Breast epithelium (tissue), 4 donors: ENCODE data around the gene ENDOV. TPM values are rescaled to one million over a fixed set of nuclear protein-coding genes. Genes with fewer than 3 reads are reported as not detected.

Experiments
- DNase-seq, 2 donors: peaks; one replicate each; pipeline ENCODE4 v3.0.0-alpha.2; 2019; ENCODE audit warnings: low spot score in 2 of 2
- H3K27ac ChIP-seq, 2 donors: fragments of 200-600 bp; sonication (generic) in 1 of 2; one replicate each; pipeline ENCODE4 v1.5.1; 2016 to 2019; ENCODE audit warnings: mild to moderate bottlenecking in 1 of 2
- H3K27me3 ChIP-seq, 2 donors: fragments of 200-600 bp; sonication (generic) in 1 of 2; one replicate each; pipeline versions ENCODE4 v1.5.1 to v1.6.0; 2017 to 2019; ENCODE audit warnings: control low read depth in 1 of 2, mild to moderate bottlenecking in 1 of 2
- H3K36me3 ChIP-seq: fragments of 200-600 bp; one replicate; pipeline ENCODE4 v1.5.1; 2019
- H3K4me1 ChIP-seq, 2 donors: fragments of 200-600 bp; sonication (generic); one replicate each; pipeline ENCODE4 v1.5.1; 2016 to 2019; ENCODE audit warnings: control low read depth in 1 of 2
- H3K4me3 ChIP-seq, 3 donors: fragments of 200-600 bp; sonication (generic); 1 replicate in 2 of 3; 2 replicates in 1 of 3; pipeline ENCODE4 v1.5.1; 2016 to 2019; ENCODE audit warnings: mild to moderate bottlenecking in 3 of 3, moderate library complexity in 2 of 3
- H3K9me3 ChIP-seq, 2 donors: fragments of 200-600 bp; sonication (generic) in 1 of 2; one replicate each; pipeline ENCODE4 v1.5.1; 2016 to 2019; ENCODE audit warnings: control low read depth in 1 of 2
- CTCF ChIP-seq, 3 donors: fragments of 450-650 bp; IDR thresholded peaks; one replicate each; pipeline ENCODE4 v1.5.1; 2016 to 2017; ENCODE audit warnings: antibody characterized with exemption in 3 of 3, mild to moderate bottlenecking in 3 of 3, moderate library complexity in 3 of 3
- POLR2A ChIP-seq: fragments of 450-650 bp; IDR thresholded peaks from one replicate; pipeline ENCODE4 v1.6.1; 2016; ENCODE audit warnings: antibody characterized with exemption, mild to moderate bottlenecking, moderate library complexity
- POLR2AphosphoS5 ChIP-seq, 3 donors: sonication (generic); formaldehyde crosslinking; IDR thresholded peaks; one replicate each; pipeline ENCODE4 v1.6.1; 2017; ENCODE audit warnings: antibody characterized with exemption in 3 of 3
- intact Hi-C: fragments of 100-400 bp; cut with DNase I; formaldehyde crosslinking; loops from one replicate; pipeline ENCODE4 v1.15.1; 2023; ENCODE audit warnings: low total_unique reads
- total RNA-seq, 3 donors: library from RNA; depleted of rRNA; stranded (reverse); fragments of >200 nt; gene quantifications; one replicate each; pipeline ENCODE4 v1.1.0, GENCODE V29; 2016

Gene ENDOV
- total RNA-seq, 3 donors from 2014 or later, result 13.8 to 17.0 (median 16.7) TPM

GRCh38 chr17:80387071-80387470 is 27.9 kb upstream of the ENDOV start:
- no peak for DNase-seq
- TF ChIP-seq CTCF (IDR thresholded peaks at IDR 0.05), result no peak
- TF ChIP-seq POLR2A, result no peak
- TF ChIP-seq POLR2AphosphoS5 (IDR thresholded peaks at IDR 0.05), result no peak
- Histone ChIP-seq H3K36me3 (peaks cover 13% of the 10 kb centered on the region), H3K9me3 (no peaks in the 10 kb centered on the region), H3K4me3 (no peak overlapping the region), H3K4me1 (no peaks in the 10 kb centered on the region), H3K27me3 (no peaks in the 10 kb centered on the region), H3K27ac (no peak overlapping the region)
- intact Hi-C loops, result no loop called here

GRCh38 chr17:80388175-80388574 is 26.8 kb upstream of the ENDOV start:
- DNase-seq, result no peak
- Histone ChIP-seq H3K9me3 (no peaks in the 10 kb centered on the region), H3K4me3 (no peak overlapping the region), H3K27me3 (no peaks in the 10 kb centered on the region), H3K36me3 (peaks cover 12% of the 10 kb centered on the region), H3K27ac (no peak overlapping the region), H3K4me1 (no peaks in the 10 kb centered on the region)
- intact Hi-C loops, result no loop called here
- TF ChIP-seq POLR2A (no peak), POLR2AphosphoS5 (IDR thresholded peaks at IDR 0.05) (no peak), CTCF (IDR thresholded peaks at IDR 0.05) (no peak)

GRCh38 chr17:80388601-80389000 is 26.4 kb upstream of the ENDOV start:
- intact Hi-C loops, result no loop called here
- no peak for DNase-seq
- H3K4me1 ChIP-seq, result no peaks in the 10 kb centered on the region

GRCh38 chr17:80389011-80389995 is 25.7 kb upstream of the ENDOV start:
- no peak overlapping the region for H3K4me3 ChIP-seq
- TF ChIP-seq POLR2A (no peak), CTCF (IDR thresholded peaks at IDR 0.05) (no peak), POLR2AphosphoS5 (IDR thresholded peaks at IDR 0.05) (no peak)
- no peaks in the 10 kb centered on the region for H3K9me3 ChIP-seq
- no peak overlapping the region for H3K27ac ChIP-seq
- intact Hi-C loops, result no loop called here
- H3K4me1 ChIP-seq, result no peaks in the 10 kb centered on the region
- H3K36me3 ChIP-seq, result peaks cover 6% of the 10 kb centered on the region
- no peaks in the 10 kb centered on the region for H3K27me3 ChIP-seq
- no peak for DNase-seq

More at GRCh38 chr17:80388601-80389000, 26.4 kb upstream of the ENDOV start:
- no peak overlapping the region for H3K4me3 ChIP-seq
- H3K9me3 ChIP-seq, result no peaks in the 10 kb centered on the region
- TF ChIP-seq CTCF (IDR thresholded peaks at IDR 0.05) (no peak), POLR2AphosphoS5 (IDR thresholded peaks at IDR 0.05) (no peak), POLR2A (no peak)
- no peak overlapping the region for H3K27ac ChIP-seq
- H3K36me3 ChIP-seq, result peaks cover 8% of the 10 kb centered on the region
- H3K27me3 ChIP-seq, result no peaks in the 10 kb centered on the region

GRCh38 chr17:80393241-80393890 is 21.6 kb upstream of the ENDOV start:
- TF ChIP-seq POLR2A (no peak), POLR2AphosphoS5 (IDR thresholded peaks at IDR 0.05) (no peak), CTCF (IDR thresholded peaks at IDR 0.05) (no peak)
- no peak for DNase-seq
- Histone ChIP-seq H3K27me3 (no peaks in the 10 kb centered on the region), H3K4me1 (no peaks in the 10 kb centered on the region), H3K27ac (no peak overlapping the region), H3K9me3 (no peaks in the 10 kb centered on the region), H3K36me3 (no peaks in the 10 kb centered on the region), H3K4me3 (no peak overlapping the region)
- intact Hi-C loops, result loop anchor here (5.0 kb wide), 1 partner anchor 1229 kb away; no protein-coding TSS in a partner anchor
